GM19455 (cell line): ENCODE results near the gene APOBR.
"Not testable (repeated sequence)": the region's sequence is repeated elsewhere in the genome, so short reads cannot be mapped to it uniquely, and the experiment has no call there.

Source experiments
- ATAC-seq: cut with Tn5 transposase; IDR thresholded peaks from one replicate; pipeline ENCODE4 v1.9.1; 2021; ENCODE audit not compliant: unreplicated experiment

Gene APOBR

DNA sequence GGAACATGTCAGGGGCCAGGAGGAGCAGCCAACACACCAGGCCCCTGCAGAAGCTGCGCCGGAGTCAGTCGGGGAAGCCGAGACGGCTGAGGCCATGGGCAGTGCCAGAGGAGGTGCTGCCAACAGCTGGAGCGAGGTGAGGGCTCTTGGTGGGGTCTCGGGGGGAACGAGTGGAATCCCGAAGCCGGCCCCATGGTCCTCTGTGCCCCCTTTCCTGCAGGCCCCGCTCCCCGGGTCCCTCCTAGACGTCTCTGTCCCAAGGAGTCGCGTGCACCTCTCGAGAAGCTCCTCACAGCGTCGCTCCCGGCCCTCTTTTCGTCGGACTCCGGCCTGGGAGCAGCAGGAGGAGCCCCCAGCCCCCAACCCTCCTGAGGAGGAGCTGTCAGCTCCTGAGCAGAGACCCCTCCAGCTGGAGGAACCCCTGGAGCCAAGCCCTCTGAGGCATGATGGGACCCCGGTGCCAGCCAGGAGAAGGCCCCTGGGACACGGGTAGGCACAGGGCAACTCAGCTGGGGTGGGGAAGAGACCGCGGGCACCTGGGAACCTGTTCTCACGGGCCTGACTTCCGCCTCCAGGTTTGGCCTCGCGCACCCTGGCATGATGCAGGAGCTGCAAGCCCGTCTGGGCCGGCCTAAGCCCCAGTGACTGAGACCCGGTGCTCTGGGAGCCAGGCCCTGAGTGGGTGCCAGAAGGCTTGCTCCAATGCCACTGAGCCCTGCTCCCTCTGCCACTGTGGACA lies 3.6 kb downstream of the APOBR start:
- no peak for ATAC-seq

DNA sequence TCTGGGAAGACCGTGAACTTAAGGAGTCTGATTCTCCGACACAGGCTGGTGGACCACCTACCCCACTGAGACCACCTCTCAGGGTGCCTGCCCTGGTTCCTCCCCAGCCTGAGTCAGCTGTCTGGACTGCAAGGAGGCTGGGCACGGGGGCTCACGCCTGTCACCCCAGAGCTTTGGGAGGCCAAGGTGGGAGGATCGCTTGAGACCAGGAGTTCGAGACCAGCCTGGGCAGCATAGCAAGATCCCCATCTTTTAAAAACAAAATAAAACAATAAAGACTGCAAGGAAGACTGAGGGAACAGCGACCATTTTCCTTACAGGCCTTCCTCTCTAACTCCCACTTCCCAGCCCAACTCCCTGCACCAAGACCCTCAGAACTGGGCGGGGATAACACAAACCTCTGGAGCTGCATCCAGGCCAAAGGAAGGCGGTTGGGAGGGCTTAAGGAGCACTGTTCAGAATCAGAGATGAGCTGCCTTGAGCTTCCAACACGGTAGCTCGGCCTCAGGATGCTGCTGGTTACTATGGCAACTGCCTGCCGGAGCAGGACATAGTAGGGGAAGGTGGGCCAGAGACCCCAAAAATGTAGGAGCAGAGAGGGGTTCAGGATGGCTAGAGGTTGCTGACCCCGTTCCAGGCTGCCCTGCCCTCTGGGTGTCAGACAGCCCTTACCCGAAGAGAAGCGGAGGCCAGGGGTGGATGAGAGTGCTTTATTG lies 4.4 kb downstream of the APOBR start:
- ATAC-seq = no peak

DNA sequence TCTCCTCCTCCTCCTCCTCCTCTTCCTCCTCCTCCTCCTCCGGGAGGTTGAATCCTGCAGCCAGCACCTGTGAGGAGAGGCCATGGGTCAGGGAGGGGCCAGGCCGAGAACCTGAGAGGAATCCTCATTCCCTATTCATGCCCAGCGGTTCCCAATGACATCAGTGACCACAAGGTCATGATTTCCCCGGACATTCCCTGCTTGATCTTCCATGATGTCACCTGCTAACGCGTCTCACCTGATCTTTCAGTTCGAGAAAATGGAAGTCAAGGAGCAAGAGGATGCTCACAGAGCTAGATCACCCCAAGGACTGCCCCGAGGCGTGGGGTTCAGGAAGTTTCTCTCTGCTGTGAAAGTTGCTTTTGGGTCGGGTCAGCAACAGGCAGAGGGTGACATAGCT lies 5.4 kb downstream of the APOBR start:
- ATAC-seq = no peak

DNA sequence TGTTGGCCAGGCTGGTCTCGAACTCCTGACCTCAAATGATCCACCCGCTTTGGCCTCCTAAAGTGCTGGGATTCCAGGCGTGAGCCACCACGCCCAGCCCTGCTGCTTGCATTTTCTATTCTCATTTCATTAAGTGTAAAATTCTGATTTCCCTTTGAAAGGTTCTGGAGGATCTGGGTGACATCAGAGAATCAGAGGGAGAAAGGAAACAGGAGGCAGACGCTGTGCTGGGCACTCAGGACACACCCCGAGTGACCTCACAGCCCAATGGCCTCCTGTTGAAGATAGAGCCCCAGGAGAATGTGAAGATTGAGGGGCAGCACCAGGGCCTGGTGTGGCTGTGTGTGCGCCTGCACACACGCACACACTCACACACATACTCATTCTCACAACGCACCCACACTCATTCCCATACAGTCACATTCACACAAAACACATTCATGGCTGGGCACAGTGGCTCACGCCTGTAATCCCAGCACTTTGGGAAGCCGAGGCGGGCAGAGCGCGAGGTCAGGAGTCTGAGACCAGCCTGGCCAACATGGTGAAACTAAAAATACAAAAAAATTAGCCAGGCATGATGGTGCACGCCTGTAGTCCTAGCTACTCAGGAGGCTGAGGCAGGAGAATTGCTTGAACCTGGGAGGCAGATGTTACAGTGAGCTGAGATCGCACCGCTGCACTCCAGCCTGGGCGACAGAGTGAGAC lies 6.2 kb downstream of the APOBR start:
- ATAC-seq = not testable (repeated sequence)

DNA sequence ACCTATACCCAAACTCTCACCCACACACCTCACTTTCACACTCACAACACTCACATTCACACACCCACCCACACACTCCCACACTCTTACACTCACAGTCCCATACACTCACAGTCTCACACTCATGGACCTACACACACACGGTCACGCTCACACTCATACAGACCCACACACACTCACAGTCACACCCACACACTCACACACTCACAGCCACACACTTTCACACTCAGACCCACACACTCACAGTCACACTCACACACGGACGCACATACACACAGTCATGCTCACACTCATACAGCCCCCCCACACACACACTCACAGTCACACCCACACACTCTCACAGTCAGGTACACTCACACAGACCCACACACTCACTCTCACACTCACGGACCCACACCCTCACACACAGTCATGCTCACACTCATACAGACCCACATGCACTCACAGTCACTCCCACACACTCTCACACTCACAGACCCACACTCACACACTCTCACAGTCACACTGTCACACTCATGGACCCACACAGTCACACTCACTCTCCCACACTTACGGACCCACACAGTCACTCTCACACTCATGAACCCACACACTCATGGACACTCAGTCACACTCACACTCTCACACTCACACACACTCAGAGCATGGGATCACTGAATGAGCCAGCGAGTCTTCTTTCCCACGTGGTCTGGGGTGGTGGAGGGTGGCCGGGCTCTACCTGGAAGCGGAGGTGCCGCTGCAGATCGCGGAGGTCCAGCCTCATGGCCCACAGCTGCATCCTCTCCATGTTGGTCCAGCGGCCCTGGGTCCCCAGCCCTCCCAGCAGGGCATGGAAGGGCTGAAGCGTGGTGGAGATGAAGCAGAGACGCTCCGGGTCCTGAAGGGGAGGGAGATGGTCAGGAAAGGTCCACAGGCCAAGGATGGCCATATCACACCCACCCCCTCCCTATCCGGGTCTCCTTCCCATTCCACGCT lies 7.1 kb downstream of the APOBR start:
- no peak for ATAC-seq

DNA sequence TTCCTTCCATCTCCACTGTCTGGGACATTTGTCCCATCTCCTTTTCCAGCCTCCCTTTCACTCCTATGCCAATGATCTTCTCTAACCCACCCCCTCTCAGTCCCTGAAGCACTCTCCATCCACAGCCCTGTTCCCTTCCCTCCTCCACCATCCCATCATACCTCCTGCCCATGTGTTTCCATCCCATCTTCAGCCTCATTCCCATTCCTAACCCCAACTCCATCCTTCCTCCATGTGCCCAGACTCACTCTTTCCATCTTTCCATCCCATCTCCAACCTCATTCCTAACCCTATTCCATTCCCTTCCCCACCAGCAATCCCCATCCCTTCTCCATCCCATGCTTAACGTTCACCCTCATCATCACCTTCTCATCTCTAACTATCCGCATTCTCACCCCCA lies 7.8 kb downstream of the APOBR start:
- ATAC-seq = no peak

DNA sequence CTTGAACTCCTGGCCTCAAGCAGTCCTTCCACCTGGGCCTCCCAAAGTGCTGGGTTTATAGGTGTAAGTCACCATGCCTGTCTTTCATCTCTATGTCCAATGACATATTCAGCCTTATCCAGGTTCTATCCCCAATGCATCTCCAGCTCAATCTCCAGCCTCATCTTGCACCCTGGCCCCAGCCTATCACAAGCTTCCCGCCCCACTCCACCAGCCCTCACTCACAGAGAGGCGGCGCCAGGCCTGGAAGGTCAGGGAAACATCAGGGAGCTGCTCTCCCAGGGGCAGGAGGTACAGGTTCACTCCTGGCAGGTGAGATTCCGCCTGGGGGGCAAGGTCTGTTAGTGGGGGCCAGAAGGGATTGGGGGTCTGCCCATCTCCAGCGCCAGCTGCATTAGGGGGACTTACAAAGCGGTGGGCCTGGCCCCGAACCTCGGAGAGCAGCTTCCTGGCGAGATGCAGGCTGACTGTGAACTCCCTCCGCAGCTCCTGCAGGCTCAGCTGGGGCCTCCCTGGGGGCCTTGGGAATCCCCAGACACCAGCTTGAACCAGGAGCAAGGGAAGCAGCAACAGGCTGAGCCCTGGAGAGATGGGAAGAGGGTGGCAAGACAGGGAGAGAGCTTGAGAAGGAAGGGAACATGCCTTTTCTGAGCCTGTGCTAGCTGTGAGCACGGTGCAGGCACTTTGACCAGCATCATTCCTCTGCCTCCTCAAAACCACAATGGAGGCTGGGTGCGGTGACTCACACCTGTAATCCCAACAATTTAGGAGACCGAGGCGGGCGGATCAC lies 9.2 kb downstream of the APOBR start:
- no peak for ATAC-seq

DNA sequence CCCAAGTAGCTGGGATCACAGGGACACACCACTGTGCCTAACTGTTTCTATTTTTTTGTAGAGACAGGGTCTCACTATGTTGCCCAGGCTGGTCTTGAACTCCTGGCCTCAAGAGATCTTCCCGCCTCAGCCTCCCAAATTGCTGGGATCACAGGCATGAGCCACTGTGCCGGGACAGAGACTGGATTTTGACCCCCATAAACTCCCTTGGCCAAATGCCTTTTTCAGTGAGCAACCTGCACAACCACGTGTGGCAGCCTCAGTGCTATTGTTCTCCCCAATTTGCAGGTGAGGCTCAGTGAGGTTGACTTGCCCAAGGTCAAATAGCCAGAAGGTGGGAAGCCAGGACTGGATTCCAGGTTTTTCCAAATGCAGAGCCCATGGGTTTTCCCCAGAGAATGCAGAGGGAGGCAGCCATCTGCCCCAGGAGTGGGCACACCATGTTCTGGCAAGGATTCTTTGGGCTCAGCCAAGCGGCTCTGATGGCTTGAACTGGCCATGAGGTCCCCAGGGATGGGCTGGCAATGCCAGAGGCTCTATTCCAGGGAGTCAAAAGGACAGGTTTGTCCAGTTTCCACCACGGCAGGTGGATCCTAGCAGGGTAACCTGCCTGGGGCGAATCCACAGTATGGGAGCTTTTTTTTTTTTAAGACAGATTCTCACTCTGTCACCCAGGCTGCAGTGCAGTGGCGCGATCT lies 10.4 kb downstream of the APOBR start:
- ATAC-seq = no peak

DNA sequence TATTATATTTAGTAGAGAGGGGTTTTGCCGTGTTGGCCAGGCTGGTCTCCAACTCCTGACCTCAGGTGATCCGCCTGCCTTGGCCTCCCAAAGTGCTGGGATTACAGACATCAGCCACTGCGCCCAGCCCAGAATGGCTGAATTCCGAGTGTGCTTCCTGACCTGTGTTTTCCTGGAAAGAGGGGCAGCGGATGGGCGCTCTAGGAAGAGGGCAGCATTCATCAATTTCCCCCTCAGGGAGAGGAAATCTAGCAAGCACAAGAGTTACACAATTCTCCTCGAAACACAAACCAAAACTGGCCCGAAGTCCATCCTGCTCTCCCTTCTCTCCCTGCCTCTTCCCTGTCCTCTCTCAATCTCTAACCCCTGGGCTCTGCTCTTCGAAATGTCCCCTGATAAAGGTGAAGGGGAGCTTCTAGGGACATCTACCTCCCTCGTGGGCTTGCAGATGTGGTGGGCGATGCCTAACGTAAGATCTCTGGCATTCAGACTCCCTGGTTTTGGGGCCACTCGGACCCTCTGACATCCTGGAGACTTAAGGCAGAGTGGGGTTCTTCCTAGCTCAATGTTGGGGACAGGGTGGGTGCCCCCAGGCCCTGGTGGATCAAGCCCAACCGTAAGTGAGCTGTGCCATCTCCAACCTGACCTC lies 11.2 kb downstream of the APOBR start:
- ATAC-seq = no peak

DNA sequence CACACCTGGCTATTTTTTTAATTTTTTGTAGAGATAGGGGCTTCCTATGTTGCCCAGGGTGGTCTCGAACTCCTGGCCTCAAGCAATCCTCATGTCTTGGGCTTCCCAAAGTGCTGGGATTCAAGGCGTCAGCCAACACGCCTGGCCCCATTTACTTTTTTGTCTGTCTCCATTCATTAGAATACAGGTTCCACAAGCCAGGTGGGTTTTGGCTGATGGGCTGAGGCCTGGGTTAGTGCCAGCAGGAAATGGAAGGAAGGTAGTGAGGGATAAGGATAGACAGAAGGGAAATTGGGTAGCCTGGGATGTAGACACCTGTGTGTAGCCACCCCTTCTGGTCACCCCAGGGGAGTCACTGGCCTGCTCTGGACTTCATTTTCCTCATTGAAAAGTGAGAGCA lies 16.6 kb downstream of the APOBR start:
- ATAC-seq = no peak

DNA sequence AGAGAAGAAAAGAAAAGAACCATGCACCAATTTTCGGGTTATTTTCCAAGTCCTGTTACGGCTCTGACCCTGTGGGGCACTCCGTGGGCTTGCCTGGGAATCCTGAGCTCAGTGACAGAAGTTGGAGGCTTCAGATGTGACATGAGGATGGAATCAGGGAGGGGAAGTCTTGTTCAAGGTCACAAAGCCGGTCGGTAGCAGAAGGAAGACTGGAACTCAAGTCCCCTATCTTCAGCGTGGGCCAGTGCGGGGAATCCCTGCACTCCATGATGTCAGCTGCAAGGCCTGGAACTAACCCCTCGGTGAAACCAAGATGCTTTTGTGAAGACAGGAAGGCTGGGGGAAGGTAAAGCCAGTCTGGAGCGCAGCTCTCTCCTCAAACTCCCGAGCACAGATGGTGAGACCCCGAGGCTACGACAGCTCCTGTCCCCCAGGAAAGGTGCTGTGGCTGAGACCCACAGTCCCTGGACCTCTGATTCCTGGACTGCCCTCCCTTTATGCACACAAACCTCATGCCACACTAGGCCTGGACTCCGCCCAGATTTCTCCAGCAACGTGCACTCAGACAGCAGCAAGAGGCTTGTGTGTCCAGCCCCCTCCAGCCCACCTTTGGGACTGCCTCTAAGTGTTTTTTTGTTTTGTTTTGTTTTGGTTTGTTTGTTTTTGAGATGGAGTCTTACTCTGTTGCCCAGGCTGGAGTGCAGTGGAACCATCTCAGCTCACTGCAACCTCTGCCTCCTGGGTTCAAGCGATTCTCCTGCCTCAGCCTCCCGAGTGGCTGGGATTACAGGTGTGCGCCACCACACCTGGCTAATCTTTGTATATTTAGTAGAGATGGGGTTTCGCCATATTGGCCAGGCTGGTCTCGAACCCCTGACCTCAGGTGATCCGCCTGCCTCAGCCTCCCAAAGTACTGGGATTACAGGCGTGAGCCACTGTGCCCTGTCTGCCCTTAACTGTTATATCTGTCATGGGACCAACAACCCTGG lies 17.7 kb downstream of the APOBR start:
- no peak for ATAC-seq

DNA sequence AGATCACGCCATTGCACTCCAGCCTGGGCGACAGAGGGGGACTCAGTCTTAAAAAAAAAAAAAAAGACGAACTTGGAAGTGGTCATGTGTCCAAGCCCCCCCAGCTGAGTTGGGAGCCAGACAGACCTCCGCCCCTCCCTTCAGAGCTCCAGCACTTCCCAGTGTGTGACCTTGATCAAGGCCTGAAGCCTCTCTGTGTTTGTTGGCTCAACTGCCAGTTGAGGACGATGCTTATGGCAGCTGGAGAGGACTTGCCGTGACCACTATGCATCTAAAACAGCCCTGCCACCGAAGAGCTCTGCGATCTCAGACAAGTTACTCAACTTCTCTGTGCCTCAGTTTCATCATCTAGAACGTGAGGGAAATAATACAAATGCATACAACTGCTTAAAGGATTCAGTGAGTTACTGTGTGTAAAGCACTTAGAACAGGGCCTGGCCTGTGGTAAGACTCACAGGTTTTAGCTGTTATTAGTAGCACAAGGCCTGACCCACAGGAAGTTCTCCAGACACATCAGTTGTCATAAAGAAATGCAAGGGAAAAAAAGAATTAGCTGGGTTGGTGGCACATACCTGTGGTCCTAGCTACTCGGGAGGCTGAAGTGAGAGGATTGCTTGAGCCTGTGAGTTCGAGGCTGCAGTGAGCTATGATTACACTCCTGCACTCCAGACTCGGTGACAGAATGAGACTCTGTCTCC lies 19.2 kb downstream of the APOBR start:
- no peak for ATAC-seq

DNA sequence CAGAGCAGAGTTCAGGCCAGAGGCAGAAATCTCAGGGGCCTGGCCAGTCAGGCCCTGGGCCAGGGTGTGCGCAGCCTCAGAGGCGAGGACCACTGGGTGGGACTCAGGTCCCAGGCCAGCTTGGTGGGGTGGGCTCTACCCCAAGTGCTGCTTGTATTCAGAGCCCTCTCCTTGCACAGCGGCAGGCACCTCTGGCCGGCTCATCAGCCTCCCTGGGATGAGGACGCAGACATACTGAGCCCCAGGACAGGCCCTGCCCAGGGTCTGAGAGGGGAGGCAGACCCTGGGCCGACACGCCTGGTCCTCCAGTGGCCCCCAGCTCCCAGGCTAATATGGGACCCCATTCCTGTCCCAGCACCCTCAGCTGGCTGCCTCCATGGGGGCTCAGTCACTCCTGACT lies 19.8 kb downstream of the APOBR start:
- no peak for ATAC-seq

DNA sequence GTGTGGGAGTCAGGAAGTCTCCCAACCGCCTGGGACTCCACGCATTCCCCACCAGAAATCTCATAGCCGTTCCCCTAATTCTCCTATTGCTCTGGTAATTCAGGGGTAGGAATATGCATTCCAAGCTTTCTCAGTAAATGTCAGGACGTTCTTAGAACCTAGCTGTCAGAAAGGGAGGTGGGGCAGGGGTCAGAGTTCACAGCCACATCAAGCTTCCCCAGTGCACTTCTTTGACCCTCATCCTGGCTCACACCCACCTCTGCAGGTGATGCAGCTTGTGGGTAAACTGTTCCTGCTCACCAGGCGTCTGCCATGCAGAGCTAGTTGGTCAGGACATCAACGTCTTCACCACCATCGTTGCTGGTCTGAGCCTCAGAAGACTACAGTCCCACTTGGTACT lies 26.2 kb downstream of the APOBR start:
- ATAC-seq = no peak

DNA sequence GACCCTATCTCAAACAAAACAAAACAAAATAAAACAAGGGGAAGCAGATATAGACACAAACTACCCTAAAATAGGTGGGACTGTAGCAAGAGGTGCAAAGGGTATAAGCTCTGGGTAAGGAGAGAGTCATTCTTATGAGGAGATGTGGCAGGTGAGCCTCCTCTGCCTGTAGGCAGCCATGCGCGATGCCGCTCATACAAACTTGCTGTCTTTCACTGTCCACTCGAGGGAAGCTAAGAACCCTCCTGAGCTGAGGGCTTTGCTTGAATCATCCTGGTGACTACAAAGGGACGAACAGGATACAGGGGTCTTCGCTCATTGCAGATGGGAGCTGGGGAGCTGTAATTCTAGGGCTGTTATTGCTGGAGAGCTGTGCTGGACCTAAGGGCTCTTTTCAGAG lies 27.0 kb downstream of the APOBR start:
- ATAC-seq = no peak

DNA sequence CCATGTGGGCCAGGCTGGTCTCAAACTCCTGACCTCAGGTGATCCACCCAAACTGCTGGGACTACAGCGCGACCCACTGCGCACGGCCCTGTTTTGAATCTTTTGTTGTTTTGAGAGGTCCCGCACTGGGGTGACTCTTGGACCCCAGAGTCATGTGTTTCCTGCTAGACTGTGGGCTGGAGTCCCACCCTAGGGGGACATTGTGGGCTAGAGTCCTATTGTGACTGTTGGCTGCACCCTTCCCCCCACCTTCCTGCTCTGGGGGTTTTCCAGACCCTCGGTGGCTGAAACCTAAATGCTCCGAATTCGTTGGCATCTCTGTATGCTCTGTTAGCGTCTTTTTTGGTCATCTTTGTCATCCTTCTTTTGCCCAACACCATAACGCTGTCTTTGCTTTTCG lies 28.3 kb downstream of the APOBR start:
- ATAC-seq = no peak

DNA sequence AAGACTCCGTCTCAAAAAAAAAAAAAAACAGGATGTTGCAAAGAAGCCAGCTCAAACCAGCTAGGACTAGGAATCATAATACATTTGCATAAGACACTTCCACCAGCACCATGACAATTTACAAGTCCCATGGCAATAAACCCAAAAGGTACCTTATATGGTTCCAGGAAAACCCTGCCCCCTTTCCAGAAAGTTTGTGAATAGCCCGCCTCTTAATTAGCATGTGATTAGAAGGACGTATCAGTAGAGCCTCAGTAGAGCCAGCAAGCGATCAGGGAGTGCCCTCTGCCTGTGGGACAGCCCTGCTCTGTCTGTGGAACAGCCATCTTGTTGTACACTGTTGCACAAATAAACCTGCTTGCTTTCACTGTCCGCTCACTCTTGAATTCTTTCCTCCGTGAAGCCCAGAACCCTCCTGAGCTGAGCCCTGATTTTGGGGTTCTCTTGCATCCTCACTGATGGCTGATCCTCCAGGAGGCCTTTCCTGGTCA lies 30.3 kb downstream of the APOBR start:
- no peak for ATAC-seq
